Fibroblast of peridontal ligament (primary cell): ENCODE measurements around the gene TNIK.
"Not testable (repeated sequence)": the region's sequence is repeated elsewhere in the genome, so short reads cannot be mapped to it uniquely, and the experiment has no call there.

Experiments
- DNase-seq: peaks from one replicate; pipeline ENCODE4 v3.0.0-alpha.2; 2010; ENCODE audit errors: extremely low read depth

The TNIK gene

GRCh38 chr3:171384101-171384891 lies 75.9 kb downstream of the TNIK start:
- DNase-seq = no peak

DNA sequence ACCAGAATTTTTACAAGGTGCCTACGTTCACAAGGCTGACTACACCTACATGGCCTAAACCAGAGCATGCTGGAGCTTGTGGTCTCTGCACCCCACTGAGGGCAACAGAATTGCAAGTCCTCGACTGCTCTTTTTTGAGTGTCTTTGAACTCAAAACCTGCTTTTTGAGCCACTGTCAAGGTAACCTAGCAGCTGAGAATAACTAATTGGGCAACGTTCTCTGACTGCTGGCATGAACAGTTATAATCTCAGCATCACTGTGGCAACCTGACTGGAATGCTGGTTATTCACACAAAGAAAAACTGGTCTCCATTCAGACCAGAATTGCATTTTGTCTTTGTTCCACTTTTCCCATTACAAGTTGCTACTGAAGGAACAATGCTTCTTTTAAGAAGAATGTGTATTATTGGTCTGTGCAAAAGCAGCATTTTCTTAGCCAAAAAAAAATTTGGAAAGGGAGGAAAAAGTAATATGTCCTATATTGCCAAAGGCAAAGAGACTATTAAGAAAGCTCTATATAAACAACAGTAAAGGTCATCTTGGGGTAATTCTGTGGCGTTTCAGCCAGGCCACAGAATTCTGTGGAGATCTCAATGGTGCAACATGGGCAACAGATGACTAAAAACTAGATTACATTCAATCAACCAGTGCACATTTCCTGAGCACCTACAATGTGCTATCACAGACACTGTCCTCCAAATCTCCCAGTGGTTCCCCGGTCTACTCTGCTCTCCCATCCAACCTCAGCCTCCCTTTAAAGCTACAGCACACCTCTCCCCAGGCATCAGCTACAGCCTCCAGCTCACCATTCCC lies 76.8 kb downstream of the TNIK start:
- peak; percentile 27 for DNase-seq

- not testable (repeated sequence) for DNase-seq
These were observed 77.9 kb downstream of the TNIK start for GRCh38 chr3:171382347-171382746.

GRCh38 chr3:171380711-171381425 lies 79.3 kb downstream of the TNIK start:
- DNase-seq = no peak

- DNase-seq = no peak
These were observed 80.2 kb downstream of the TNIK start for GRCh38 chr3:171379961-171380483.

DNA sequence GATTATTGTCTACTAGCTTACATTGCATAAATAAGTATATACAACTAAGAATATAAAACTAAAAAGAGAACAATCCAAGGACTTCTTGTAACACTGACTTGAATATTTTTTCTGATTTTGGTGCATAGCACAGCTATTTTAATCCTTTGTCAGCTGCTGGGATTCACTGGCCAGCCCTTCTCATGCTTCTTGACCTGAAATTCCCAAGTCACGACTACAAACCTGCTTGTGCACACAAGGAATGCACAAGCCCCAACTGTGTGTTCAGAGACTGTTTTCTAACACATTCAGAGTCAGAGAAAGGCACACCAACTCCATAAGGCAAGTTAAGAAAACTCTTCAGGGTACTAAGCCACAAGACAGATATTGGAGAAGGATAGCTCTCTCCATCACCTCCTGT lies 80.9 kb downstream of the TNIK start:
- DNase-seq = peak; percentile 6

- no peak for DNase-seq
These were observed 81.6 kb downstream of the TNIK start for GRCh38 chr3:171378586-171378985.

- no peak for DNase-seq
These were observed 82.3 kb downstream of the TNIK start for GRCh38 chr3:171377859-171378258.

- DNase-seq = no peak
These were observed 83.6 kb downstream of the TNIK start for GRCh38 chr3:171376596-171376947.

- DNase-seq = peak; percentile 4
These were observed 84.3 kb downstream of the TNIK start for GRCh38 chr3:171375666-171376595.

- DNase-seq = no peak
These were observed 85.4 kb downstream of the TNIK start for GRCh38 chr3:171374661-171375285.

DNA sequence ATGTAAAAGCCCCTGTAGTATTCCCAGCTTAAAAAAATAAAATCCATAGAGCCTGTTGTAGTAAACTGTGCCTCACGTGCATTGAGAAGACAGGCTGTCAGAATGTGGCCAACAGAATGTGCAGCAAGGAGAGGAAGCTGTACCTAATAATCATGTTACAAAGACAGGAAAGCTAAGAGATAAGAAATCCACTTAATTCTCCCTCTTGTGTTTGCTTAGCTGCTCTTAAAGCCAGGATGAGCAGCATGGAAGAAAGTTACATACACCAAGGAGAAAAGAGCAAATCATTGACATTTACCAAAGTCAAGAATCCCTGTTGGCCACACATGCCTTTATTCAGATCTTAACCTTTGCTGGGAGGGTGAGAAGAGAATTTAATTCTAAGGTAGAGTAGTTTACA lies 85.9 kb downstream of the TNIK start:
- no peak for DNase-seq

GRCh38 chr3:171373711-171374110 lies 86.5 kb downstream of the TNIK start:
- no peak for DNase-seq

DNA sequence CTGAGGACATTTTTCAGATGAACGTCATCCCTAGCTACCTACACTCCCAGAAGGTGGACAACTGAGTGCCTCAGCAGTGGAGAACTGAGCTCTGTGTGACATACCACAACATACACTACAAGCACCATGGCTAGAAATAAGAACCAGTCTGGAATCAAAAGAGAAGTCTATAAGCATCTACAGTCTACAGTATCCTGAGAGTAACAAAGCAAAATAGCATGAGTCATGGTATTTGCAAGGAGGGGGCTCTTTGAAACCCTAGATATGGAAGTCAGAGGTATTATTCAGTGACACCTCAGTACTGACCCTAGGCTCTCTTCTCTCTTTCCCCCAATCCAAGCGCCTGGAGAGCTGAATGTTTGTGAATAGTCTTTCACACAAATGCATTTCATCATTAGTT lies 87.5 kb downstream of the TNIK start:
- no peak for DNase-seq

DNA sequence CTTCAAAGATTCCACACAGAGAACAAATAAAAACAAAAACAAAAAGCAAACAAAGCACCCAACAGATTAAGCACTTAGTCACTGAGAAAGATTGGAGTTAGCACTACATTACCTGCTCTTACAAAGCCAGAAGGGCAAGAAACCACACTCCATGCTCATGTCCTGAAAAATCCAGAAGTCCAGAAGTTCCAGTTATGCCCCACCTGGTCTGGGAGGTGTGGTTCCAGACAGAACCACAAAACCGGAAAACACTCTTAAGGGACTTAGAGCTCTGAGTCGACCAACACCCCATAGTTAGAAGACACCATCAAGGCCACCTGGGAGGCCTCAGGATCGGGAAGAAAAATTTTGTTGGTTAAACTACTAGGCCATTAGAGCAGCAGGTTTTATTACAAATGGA lies 88.9 kb downstream of the TNIK start:
- no peak for DNase-seq

DNA sequence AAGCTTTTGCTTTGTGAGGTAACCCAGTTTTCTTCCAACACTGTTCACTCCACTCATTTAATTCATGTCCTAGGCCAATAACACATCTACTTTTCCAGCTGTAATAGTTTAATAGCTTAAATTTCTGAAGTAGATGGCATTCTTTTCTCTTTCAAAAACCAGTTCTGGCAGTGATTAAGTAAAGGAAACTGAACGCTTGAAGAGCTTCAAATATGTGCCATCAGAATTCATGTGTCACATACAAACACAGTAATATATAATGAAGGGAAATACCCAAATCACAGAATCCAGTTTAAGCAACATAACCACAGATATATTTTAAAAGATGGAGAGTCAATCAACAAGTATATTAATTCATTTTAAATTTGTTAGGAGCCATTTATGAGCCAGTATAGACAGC lies 91.0 kb downstream of the TNIK start:
- no peak for DNase-seq

GRCh38 chr3:171366738-171367137 lies 93.5 kb downstream of the TNIK start:
- not testable (repeated sequence) for DNase-seq

DNA sequence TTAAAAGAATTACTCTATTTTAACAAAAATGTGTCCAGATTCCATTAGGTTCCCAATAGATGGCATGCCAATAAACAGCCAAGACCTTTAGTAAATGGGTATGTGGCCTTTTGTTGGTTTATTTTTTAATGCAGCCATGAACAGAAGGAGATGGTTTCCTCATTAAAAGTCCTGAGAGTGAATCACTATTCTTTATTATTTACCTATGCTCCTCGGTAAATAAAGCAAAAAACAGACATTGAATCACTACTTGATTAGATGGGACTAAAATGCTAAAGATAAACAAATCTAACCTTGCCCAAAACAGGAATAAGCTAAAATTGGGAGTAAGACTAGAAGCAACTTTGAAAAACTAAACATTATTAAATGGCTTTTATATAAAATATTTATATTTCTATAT lies 94.2 kb downstream of the TNIK start:
- DNase-seq = no peak

DNA sequence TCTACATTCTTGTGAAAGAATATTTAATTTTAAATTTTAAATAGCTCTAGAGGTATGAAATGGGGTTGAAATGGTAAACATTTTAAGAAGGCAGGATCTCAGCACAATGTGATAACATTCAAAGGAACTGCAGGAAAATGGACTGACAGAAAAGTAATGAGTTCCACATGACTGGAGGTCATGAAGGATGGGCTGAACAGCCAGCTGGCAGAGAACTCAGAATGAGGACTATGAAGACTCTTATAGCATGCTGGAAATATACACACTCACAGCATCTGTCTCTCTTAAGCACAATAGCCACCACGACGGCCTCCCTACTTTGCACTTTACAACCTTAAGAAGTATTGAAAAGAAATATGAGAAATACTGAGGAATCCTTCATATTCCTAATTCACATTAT lies 94.7 kb downstream of the TNIK start:
- no peak for DNase-seq

GRCh38 chr3:171364500-171364899 lies 95.7 kb downstream of the TNIK start:
- no peak for DNase-seq

DNA sequence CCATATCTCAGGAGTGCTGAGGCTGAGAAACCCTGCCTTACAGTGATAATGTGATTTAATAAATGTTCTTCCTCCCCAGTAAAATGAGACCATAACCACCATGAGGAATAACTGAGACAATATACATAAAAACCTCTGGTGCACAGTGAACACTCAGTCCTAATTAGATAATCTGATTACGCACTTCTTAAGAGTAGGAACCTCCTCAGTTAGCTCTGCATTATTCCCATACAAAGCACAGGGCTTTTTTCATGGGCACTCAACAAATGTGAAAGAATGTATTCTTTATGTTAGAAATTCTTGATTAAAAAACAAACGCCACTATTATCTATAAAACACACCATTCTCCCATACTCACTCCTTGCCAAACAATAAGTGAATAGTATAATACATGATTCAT lies 97.0 kb downstream of the TNIK start:
- DNase-seq = no peak
